Upper lobe of left lung (tissue), 6 donors: ENCODE results near the gene INTS6. TPM values are rescaled to one million over a fixed set of nuclear protein-coding genes. Genes with fewer than 3 reads are reported as not detected.

Experiments
- ATAC-seq, 2 donors: fragments of 200-7000 bp; cut with Tn5 transposase; one replicate each; pipeline ENCODE4 v1.9.1; 2022; ENCODE audit warnings: mild to moderate bottlenecking in 2 of 2, moderate library complexity in 2 of 2; ENCODE audit not compliant: low FRiP score in 2 of 2
- DNase-seq, 2 donors: peaks; one replicate each; pipeline ENCODE4 v3.0.0-alpha.2; 2019 to 2020
- H3K27ac ChIP-seq, 4 donors: fragments of 200-600 bp; sonication (generic); one replicate each; pipeline ENCODE4 v1.5.1; 2016 to 2019
- H3K27me3 ChIP-seq, 4 donors: fragments of 200-600 bp; sonication (generic); one replicate each; pipeline ENCODE4 v1.5.1; 2017 to 2019
- H3K36me3 ChIP-seq, 4 donors: fragments of 200-600 bp; sonication (generic); one replicate each; pipeline ENCODE4 v1.5.1; 2016 to 2019
- H3K4me1 ChIP-seq, 4 donors: fragments of 200-600 bp; sonication (generic); one replicate each; pipeline ENCODE4 v1.5.1; 2018 to 2019
- H3K4me3 ChIP-seq, 4 donors: fragments of 200-600 bp; sonication (generic); one replicate each; pipeline ENCODE4 v1.5.1; 2017 to 2019; ENCODE audit warnings: mild to moderate bottlenecking in 2 of 4, moderate library complexity in 1 of 4
- H3K9me3 ChIP-seq, 4 donors: fragments of 200-600 bp; sonication (generic); one replicate each; pipeline ENCODE4 v1.5.1; 2018 to 2019
- EP300 ChIP-seq, 4 donors: sonication (generic); formaldehyde crosslinking; IDR thresholded peaks; one replicate each; pipeline ENCODE4 v1.5.1; 2017; ENCODE audit warnings: antibody characterized with exemption in 4 of 4, control low read depth in 2 of 4
- POLR2A ChIP-seq, 4 donors: fragments of 450-650 bp; IDR thresholded peaks; one replicate each; pipeline ENCODE4 v1.5.1; 2016 to 2017; ENCODE audit warnings: antibody characterized with exemption in 4 of 4, mild to moderate bottlenecking in 2 of 4
- POLR2AphosphoS5 ChIP-seq, 2 donors: sonication (generic); formaldehyde crosslinking; IDR thresholded peaks; one replicate each; pipeline ENCODE4 v1.5.1; 2017; ENCODE audit warnings: antibody characterized with exemption in 2 of 2
- WGBS, 2 donors: methylation state at CpG; one replicate each; pipeline ENCODE4 v1.1.5; 2017 to 2018; 5-methylcytosine and 5-hydroxymethylcytosine counted together
- total RNA-seq, 6 donors: library from RNA; depleted of rRNA in 4 of 6; stranded (reverse); fragments of >200 nt in 4 of 6; gene quantifications; one replicate each; pipeline versions ENCODE4 v1.1.0 to v1.2.1, GENCODE V29; 2016 to 2021
- TF ChIP-seq, protein P1 (sequence below), 6 experiments: fragments of 450-650 bp in 4 of 6; fragments of 200-600 bp in 2 of 6; sonication (generic) in 2 of 6; IDR thresholded peaks; one replicate each; pipeline ENCODE4 v1.5.1; 2016 to 2019; ENCODE audit warnings: antibody characterized with exemption in 6 of 6
- donor health status: DM: no; HTN: no; CAD: no; lungs with moderate emphysema.
- donor health status: DM: no; HTN: yes; CAD: no; lungs with severe emphysema.

INTS6 gene
- total RNA-seq, 6 donors from 2014 or later, result 20.5 to 43.2 (median 24.8) TPM

DNA sequence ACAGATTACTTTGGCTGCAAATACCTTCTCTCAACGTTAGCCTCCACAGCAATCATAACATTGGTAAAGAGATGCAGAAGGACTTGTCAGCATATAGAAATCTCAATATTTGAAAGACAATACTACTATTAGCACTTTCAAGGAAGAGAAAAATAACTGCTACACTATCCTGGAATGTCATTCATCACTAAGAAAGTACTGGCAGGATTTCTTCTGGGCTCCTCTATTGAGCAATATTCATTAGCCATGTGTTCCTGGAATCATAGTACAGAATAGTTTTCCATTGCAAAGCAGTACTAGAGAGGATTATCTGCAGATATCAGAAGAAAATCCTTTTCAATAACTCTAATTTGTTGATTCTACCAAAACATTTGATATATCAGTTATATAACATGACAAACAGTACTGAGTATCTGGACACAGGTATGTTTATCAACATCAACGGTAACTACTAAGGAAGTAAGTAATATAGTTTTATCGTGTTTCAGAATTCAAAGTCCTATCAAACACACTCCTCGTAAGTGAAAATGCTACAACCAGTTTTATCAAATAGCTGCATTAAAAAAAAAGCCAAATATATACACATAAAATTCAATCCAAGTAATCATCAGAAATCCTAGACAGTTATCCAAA is 27.3 kb downstream of the INTS6 start:
- Histone ChIP-seq H3K4me1 (peaks cover 9 to 31% (median 18%) of the 10 kb centered on the region in 4 donors), H3K36me3 (peaks cover 0 to 26% (median 0%) of the 10 kb centered on the region in 4 donors), H3K9me3 (no peaks in the 10 kb centered on the region), H3K27ac (no peak overlapping the region), H3K27me3 (no peaks in the 10 kb centered on the region), H3K4me3 (no peak overlapping the region)
- DNase-seq (no peak), ATAC-seq (peak in 1 of 2 donors; percentile 87)
- TF ChIP-seq POLR2A (IDR thresholded peaks at IDR 0.05) (no peak), POLR2AphosphoS5 (IDR thresholded peaks at IDR 0.05) (no peak), EP300 (IDR thresholded peaks at IDR 0.05) (no peak)
- TF ChIP-seq, protein P1, sequence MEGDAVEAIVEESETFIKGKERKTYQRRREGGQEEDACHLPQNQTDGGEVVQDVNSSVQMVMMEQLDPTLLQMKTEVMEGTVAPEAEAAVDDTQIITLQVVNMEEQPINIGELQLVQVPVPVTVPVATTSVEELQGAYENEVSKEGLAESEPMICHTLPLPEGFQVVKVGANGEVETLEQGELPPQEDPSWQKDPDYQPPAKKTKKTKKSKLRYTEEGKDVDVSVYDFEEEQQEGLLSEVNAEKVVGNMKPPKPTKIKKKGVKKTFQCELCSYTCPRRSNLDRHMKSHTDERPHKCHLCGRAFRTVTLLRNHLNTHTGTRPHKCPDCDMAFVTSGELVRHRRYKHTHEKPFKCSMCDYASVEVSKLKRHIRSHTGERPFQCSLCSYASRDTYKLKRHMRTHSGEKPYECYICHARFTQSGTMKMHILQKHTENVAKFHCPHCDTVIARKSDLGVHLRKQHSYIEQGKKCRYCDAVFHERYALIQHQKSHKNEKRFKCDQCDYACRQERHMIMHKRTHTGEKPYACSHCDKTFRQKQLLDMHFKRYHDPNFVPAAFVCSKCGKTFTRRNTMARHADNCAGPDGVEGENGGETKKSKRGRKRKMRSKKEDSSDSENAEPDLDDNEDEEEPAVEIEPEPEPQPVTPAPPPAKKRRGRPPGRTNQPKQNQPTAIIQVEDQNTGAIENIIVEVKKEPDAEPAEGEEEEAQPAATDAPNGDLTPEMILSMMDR (IDR thresholded peaks at IDR 0.05), result no peak
- WGBS, 2 donors, result 78 to 84% methylated on average over 4 of the region's 4 CpGs

DNA sequence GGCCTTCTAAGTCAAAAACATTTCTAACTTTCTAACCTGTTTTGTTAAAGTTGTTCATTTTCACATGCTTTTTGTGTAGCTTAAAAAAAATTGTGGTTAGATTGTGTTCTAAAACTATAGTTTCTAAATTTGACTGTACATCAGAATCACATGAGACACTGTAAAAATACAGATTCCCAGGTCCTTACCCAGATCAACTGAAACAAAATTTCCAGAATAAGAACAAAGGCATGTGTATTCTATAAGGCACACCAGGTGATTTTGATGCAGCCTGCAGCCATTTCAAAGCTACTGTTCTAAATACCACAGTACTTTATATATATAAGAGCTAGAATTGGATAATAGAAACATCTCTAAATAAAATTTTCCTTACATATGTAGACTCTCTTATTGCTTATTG is 29.1 kb downstream of the INTS6 start:
- Histone ChIP-seq H3K4me1 (peaks cover 9 to 37% (median 29%) of the 10 kb centered on the region in 4 donors), H3K27me3 (no peaks in the 10 kb centered on the region), H3K36me3 (peaks cover 0 to 15% (median 0%) of the 10 kb centered on the region in 4 donors), H3K4me3 (no peak overlapping the region), H3K27ac (no peak overlapping the region), H3K9me3 (no peaks in the 10 kb centered on the region)
- ATAC-seq (no peak), DNase-seq (no peak)
- TF ChIP-seq POLR2A (IDR thresholded peaks at IDR 0.05), result no peak
- TF ChIP-seq POLR2AphosphoS5 (IDR thresholded peaks at IDR 0.05), result no peak
- TF ChIP-seq, protein P1 (IDR thresholded peaks at IDR 0.05), result no peak
- no peak for TF ChIP-seq EP300 (IDR thresholded peaks at IDR 0.05)

DNA sequence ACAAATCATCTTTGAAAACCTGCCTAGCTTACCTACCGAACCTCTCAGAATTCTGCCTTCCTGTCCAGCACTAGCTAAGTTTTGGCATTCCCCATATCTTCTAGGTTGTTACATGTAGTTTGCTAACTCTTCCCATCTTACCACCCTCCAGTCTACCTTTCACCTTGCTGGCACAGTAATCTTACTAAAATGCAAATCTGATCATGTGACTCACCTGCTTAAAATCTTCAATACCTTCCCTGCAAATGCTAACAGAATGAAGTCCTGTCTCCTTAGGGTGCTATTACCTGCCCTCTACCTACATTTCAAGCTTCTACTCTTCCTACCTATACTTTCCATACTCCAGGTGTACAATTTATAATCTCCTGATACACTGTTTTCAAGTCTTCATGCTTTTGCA is 30.4 kb downstream of the INTS6 start:
- TF ChIP-seq, protein P1 (IDR thresholded peaks at IDR 0.05), result no peak
- TF ChIP-seq EP300 (IDR thresholded peaks at IDR 0.05) (no peak), POLR2A (IDR thresholded peaks at IDR 0.05) (no peak), POLR2AphosphoS5 (IDR thresholded peaks at IDR 0.05) (no peak)
- H3K27ac ChIP-seq, result no peak overlapping the region
- DNase-seq (no peak), ATAC-seq (no peak)
- no peak overlapping the region for H3K4me3 ChIP-seq
- H3K9me3 ChIP-seq, result no peaks in the 10 kb centered on the region
- WGBS, 2 donors, result 88 to 94% methylated on average over 1 of the region's 1 CpG
- H3K4me1 ChIP-seq, result peaks cover 9 to 39% (median 32%) of the 10 kb centered on the region in 4 donors
- peaks cover 0 to 9% (median 0%) of the 10 kb centered on the region in 4 donors for H3K36me3 ChIP-seq
- no peaks in the 10 kb centered on the region for H3K27me3 ChIP-seq

DNA sequence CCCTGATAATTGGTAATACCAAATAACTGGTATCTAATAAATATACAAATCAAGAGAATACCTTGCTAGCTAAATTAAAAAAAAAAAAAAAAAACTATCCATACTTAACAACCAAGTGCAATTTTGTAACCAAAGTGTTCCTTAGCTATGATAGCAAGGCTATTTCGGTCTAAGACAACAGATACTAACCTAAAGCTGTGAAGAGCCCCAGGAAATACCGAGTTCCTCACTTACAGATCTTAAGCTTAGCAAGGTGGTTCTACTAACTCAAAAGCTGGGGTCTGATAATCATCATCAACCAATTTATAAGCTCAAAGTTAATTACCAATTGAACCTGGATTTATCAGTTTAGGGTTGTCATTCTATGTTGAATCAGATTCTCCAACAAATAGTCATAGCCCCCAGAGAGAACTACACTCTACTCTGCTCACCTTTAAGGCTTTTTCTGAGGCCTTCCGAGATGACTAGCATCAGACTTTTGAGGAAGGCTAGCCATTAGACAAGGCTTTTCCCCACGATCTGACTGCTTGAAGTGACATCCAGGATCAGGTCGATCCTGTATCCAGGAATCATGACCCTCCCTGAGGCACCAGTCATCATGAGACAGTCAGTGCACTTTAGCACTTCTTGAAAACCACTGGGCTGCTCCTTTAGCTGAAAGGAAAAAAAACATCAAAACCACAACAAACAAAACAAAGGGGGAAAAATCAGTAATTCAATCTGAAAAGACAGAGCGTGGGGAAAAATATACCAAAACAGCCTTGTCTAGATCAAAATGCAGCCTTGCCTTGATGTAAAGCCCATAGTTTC is 31.9 kb downstream of the INTS6 start:
- no peak for ATAC-seq

More for the DNA sequence above, 31.9 kb downstream of the INTS6 start:
- no peak for DNase-seq
- no peak overlapping the region for H3K27ac ChIP-seq
- H3K4me3 ChIP-seq, result no peak overlapping the region
- TF ChIP-seq POLR2A (IDR thresholded peaks at IDR 0.05) (no peak), EP300 (IDR thresholded peaks at IDR 0.05) (no peak), POLR2AphosphoS5 (IDR thresholded peaks at IDR 0.05) (no peak)
- TF ChIP-seq, protein P1 (IDR thresholded peaks at IDR 0.05), result no peak
- WGBS, 2 donors, result 77 to 83% methylated on average over 6 of the region's 6 CpGs
- no peaks in the 10 kb centered on the region for H3K27me3 ChIP-seq
- peaks cover 9 to 34% (median 24%) of the 10 kb centered on the region in 4 donors for H3K4me1 ChIP-seq
- no peaks in the 10 kb centered on the region for H3K9me3 ChIP-seq
- peaks cover 0 to 14% (median 0%) of the 10 kb centered on the region in 4 donors for H3K36me3 ChIP-seq
